Right kidney (tissue), 1 donor: ENCODE results near the gene SLC12A7.

Source experiments
- DNase-seq: peaks from one replicate; pipeline ENCODE4 v3.0.0-alpha.2; 2016

Gene SLC12A7

GRCh38 chr5:1019001-1019905 lies 92.6 kb downstream of the SLC12A7 start:
- DNase-seq, result no peak

GRCh38 chr5:1018596-1018995 lies 93.3 kb downstream of the SLC12A7 start:
- no peak for DNase-seq

- DNase-seq, result no peak
Measured at GRCh38 chr5:1017691-1018455, 94.0 kb downstream of the SLC12A7 start.

- DNase-seq, result no peak
Measured at GRCh38 chr5:1017056-1017455, 94.8 kb downstream of the SLC12A7 start.

- no peak for DNase-seq
Measured at GRCh38 chr5:1016476-1016875, 95.4 kb downstream of the SLC12A7 start.

- no peak for DNase-seq
Measured at GRCh38 chr5:1016036-1016435, 95.8 kb downstream of the SLC12A7 start.

GRCh38 chr5:1015507-1015906 lies 96.4 kb downstream of the SLC12A7 start:
- no peak for DNase-seq

- no peak for DNase-seq
Measured at GRCh38 chr5:1014781-1015221, 97.1 kb downstream of the SLC12A7 start.

GRCh38 chr5:1014346-1014745 lies 97.5 kb downstream of the SLC12A7 start:
- DNase-seq, result no peak

- no peak for DNase-seq
Measured at GRCh38 chr5:1013948-1014301, 97.9 kb downstream of the SLC12A7 start.

GRCh38 chr5:1013238-1013947 lies 98.5 kb downstream of the SLC12A7 start:
- DNase-seq, result no peak

- no peak for DNase-seq
Measured at GRCh38 chr5:1012900-1013237, 99.0 kb downstream of the SLC12A7 start.

- no peak for DNase-seq
Measured at GRCh38 chr5:1012313-1012841, 99.5 kb downstream of the SLC12A7 start.

GRCh38 chr5:1011741-1012312 lies 100.0 kb downstream of the SLC12A7 start:
- DNase-seq, result no peak

GRCh38 chr5:1011226-1011631 lies 100.6 kb downstream of the SLC12A7 start:
- DNase-seq, result no peak

- DNase-seq, result no peak
Measured at GRCh38 chr5:1010641-1011046, 101.2 kb downstream of the SLC12A7 start.

- DNase-seq, result no peak
Measured at GRCh38 chr5:1010181-1010510, 101.7 kb downstream of the SLC12A7 start.

- peak; percentile 59 for DNase-seq
Measured at GRCh38 chr5:1009359-1010180, 102.3 kb downstream of the SLC12A7 start.

- DNase-seq, result peak; percentile 69
Measured at GRCh38 chr5:1008451-1009358, 103.2 kb downstream of the SLC12A7 start, which contains the start of gene NKD2. NKD2 (plus strand) TSS chr5:1008802; CDS start chr5:1009058, 256 bp downstream.
